Vagina (tissue), 2 donors: ENCODE data around the gene PARVA.

Experiments used
- POLR2A ChIP-seq, 2 donors: fragments of 450-650 bp; IDR thresholded peaks; one replicate each; pipeline ENCODE4 v1.6.1; 2017; ENCODE audit warnings: antibody characterized with exemption in 2 of 2, mild to moderate bottlenecking in 2 of 2, moderate library complexity in 2 of 2
- TF ChIP-seq, protein P1 (sequence below), 3 experiments: fragments of 450-650 bp in 2 of 3; fragments of 200-600 bp in 1 of 3; sonication (generic) in 1 of 3; IDR thresholded peaks; one replicate each; pipeline ENCODE4 v1.5.1; 2017 to 2019; ENCODE audit warnings: antibody characterized with exemption in 3 of 3, mild to moderate bottlenecking in 2 of 3, moderate library complexity in 2 of 3

- TF ChIP-seq, protein P1, sequence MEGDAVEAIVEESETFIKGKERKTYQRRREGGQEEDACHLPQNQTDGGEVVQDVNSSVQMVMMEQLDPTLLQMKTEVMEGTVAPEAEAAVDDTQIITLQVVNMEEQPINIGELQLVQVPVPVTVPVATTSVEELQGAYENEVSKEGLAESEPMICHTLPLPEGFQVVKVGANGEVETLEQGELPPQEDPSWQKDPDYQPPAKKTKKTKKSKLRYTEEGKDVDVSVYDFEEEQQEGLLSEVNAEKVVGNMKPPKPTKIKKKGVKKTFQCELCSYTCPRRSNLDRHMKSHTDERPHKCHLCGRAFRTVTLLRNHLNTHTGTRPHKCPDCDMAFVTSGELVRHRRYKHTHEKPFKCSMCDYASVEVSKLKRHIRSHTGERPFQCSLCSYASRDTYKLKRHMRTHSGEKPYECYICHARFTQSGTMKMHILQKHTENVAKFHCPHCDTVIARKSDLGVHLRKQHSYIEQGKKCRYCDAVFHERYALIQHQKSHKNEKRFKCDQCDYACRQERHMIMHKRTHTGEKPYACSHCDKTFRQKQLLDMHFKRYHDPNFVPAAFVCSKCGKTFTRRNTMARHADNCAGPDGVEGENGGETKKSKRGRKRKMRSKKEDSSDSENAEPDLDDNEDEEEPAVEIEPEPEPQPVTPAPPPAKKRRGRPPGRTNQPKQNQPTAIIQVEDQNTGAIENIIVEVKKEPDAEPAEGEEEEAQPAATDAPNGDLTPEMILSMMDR (IDR thresholded peaks at IDR 0.05): no peak
- TF ChIP-seq POLR2A (IDR thresholded peaks at IDR 0.05): no peak
Measured at GRCh38 chr11:12581923-12582322, 204.6 kb downstream of the PARVA start.
